ENCODE measurements around the gene INSM1.

The INSM1 gene

DNA sequence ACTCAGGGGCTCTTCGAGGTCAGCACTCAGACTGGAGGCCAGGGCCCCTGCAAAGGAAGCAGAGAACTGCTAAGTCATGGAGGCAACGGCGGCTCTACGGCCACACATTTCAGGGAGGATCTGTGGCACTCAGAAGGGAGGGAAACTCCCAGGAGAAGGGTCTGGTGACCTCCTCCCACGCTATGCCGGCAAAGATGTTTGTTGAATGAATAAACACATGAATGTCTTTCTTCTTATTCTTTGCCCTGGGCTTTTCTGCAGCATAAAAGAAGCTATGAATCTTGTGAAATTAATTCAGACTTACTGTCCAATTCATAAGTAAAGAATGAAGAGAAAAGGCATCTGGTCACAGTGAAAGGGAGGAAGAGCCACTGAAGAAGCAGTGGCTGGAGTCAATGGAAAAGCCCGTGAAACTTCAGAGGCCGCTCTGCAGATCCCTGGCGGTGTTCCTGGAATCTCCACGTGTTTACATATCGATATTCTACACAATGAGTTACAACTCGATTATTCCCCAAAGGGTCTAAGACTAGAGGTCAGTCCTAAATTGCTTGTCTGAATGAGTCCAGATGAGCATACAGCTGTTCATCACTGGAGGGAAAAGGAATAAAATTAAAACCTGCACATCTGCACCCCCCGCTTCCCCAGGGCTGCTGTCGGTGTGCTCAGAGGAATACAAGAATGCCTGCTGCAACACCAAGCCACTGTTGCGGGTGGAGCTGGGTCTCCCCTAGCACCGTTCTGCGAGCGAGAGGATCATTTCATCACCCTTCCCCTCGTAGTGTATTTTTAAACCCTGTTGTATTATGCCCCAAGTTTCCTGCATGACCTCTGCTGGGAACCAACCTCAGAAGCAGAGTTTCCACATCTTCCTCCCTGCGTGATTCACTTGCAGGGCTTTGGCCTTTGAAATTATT lies 25.6 kb downstream of the INSM1 start:
- no peak for DNase-seq (ENCODE audit: low read depth in 3 of 3)

DNA sequence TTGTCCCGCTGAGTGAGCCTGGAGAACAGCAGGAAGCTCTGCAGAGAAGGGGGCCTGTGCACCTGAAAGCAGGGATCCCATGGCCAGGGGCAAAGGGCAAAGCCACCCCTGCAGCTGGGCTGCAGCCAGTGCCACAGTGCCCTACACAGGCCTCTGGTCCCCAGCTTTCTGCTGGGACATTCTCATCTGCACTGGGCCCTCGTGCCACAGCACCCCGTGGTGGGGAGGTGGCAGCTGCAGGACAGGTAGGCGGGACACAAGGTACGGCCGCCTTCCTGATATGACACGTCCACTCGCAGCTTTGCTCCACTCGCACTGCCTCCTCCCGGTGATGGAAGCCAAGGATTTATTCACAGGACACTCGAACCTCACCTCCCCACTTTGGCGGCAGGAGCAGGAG lies 27.2 kb downstream of the INSM1 start:
- no peak for DNase-seq (ENCODE audit: low read depth in 3 of 3)

DNA sequence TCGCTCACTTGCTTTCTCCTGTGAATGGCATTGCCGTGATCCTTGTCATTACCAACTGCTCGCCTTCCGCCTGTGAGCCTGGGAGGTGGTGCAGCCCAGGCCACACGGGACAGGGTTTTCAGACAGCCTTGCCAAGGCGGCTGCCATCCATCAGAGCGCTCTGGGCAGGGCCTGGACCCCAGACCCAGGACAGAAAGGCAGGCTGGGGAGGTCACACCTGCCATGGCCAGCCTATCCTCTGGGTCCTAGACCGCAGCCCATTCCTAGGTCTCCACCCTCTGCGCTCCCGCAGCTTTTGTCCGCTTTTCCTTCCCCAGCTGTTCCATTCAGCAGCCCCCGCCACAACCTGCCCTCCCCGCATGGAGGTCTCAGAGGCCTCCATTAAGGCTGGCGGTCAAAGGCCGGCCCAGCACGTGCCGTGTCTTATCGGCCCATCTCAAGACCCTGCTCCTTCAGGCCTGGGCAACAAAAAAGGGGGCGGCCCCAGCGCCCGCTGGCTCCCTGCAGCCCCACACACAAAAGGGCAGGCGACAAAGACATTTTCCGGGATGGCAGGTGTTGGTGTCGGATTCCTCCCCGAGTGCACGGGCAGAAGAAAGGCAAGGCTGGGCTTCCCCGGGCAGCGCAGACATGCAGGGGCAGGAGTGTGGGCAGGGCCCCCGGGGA lies 28.1 kb downstream of the INSM1 start:
- no peak for DNase-seq (ENCODE audit: low read depth in 3 of 3)

DNA sequence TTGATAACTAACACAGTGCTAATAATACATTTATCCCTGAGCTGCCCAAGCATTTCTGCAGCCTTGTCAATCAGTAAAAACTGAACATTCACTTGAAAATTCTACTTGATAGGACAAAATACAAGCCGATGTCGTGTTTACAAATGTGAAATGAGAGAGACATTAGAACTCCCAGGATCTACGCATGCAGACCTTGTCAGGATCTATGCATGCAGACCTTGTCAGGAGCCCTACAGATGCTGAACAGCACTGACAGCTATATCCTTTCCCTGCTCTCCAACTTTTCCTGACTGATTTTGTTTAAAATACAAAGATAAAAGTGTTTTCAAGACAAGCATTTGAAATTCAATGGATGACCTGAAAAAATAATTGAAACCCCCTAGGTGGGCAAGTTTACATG lies 28.9 kb downstream of the INSM1 start:
- DNase-seq (ENCODE audit: low read depth in 3 of 3): no peak

DNA sequence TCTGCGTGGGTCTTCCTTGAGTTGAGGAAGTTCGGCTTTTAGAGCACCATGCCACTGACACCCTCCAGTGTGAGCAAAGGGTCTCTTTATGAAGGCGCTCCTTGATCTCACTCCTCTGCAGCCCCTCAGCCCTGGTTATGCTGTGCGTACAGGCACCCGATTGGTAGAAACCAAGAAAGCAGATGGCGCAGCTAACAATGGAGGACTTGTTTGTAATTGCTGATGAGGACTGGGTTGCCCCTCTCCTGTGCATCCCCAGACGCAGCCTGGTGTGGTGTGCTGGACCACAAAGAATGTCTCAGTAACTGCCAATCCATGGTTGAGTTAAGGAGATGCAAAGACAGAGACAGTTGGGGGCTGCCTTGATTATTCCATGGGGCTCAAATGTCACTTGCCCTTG lies 30.2 kb downstream of the INSM1 start:
- no peak for DNase-seq (ENCODE audit: low read depth in 3 of 3)

DNA sequence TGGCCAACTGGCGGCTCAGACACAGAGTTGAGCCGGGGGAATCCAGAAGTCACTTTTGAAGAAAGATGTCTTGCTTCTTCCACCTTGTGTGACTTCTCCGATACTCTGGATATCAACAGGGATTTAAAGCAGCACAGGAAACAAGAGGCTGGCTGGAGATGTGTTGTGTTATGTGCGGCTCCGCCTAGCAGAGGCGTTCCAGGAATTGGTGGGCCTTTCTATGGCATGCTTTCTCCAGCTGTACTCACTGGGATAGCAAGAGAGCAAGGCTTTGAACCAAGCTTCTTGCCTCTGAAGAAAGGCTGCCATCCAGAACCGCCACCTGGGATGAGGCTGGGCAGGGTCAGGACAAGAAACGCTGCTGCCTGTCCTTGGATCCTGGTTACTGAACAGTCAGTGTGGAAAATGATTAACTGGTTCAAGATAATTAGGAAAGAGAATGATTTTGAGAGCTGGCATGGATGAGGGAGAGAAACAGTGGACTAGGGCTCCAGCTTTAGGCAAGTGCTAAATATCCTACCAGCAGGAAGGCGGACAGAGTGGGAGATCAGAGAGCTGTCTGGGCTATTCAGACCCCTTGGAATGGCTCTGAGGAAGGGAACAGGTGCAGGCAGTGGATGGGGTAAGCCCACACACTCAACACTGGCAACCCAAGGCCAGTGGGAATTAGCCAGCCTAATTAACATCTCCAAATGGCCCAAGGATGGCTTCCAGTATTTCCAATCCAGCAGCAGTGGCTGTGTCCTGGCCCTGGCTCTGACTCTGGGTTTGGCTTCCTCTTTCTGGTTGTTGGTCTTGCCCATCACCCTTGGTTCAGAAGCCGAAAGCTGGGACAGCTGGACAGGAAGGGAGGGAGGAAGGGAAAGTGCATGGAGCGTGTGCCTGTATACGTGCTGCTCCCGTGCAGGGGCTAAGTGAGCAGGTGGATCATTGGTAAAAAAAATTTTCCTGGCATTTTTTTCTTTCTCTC lies 31.9 kb downstream of the INSM1 start:
- DNase-seq (ENCODE audit: low read depth in 3 of 3): no peak

DNA sequence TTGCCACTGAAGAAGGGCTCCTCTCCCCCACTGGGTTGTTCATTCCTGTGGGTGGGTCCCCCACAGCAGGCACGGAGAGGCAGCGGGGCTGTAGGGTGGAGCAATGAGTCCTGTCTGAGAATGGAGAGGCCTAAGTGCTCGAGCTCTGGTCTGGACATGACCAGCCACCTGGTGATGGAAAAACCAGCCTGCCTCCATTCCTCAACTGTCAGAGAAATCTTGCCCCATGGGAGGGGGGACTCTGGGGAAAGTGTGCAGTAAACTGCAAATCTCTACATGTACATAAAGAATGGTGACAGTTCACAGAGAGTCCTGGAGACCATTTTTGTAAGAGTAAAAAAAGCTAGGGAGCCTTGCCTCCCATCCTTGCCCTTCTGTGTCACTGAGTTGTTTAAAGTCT lies 34.1 kb downstream of the INSM1 start:
- no peak for DNase-seq (ENCODE audit: low read depth in 3 of 3)

DNA sequence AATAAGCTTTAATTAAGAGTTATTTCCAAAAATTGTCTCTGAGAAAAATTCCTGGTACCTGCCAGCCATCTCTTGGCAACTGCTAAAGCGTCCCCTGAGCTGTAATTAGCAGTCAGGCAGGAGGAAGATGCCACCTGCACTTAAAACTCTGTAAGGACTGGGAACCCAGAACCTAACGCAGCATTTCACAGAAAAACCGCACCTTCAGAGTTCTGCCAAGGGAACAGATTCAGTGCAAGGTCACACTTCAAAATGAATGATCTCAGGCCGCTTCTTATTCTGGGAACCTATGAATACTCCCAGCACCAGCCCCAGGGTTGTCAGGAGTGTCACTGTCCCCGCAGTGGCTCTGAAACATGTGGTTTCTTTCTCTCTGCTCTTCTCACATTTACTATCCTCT lies 36.7 kb downstream of the INSM1 start:
- no peak for DNase-seq (ENCODE audit: low read depth in 3 of 3)

DNA sequence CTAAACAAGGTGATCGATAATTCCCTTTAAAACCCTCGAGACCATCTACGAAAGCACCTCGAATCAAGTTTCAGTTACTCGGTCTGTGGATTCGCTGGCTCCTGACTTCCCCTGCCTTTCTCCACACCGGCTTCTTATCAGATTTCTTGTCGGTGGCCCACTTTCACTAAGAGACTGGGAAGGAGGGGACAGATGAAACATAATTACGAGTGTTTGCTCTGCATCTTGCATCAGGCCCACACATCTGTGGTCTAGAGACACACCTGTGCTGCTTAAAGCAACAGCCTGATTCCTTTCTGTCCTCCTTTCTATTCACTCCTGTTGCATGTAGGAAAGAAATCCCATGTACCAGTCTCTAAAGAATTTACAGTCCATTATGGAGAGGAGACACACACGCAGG lies 37.7 kb downstream of the INSM1 start:
- no peak for DNase-seq (ENCODE audit: low read depth in 3 of 3)

DNA sequence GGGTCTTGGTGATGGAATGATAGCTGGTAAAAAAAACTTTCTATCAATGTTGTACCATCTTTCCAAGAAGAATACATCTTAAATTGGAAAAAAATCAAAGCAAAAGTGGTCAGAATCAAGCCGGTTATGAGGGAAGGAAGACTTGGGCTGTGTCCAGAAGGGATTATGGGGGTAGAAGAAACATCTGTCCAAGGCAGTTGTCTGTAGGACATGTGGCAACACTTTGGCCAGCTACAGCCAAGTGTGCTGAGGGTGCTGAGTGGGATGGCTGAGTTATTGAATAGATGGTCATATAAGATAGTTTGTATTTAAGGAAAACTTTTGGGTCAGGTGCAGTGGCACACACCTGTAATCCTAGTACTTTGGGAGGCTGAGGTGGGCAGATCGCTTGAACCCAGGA lies 38.4 kb downstream of the INSM1 start:
- DNase-seq (ENCODE audit: low read depth in 3 of 3): no peak

DNA sequence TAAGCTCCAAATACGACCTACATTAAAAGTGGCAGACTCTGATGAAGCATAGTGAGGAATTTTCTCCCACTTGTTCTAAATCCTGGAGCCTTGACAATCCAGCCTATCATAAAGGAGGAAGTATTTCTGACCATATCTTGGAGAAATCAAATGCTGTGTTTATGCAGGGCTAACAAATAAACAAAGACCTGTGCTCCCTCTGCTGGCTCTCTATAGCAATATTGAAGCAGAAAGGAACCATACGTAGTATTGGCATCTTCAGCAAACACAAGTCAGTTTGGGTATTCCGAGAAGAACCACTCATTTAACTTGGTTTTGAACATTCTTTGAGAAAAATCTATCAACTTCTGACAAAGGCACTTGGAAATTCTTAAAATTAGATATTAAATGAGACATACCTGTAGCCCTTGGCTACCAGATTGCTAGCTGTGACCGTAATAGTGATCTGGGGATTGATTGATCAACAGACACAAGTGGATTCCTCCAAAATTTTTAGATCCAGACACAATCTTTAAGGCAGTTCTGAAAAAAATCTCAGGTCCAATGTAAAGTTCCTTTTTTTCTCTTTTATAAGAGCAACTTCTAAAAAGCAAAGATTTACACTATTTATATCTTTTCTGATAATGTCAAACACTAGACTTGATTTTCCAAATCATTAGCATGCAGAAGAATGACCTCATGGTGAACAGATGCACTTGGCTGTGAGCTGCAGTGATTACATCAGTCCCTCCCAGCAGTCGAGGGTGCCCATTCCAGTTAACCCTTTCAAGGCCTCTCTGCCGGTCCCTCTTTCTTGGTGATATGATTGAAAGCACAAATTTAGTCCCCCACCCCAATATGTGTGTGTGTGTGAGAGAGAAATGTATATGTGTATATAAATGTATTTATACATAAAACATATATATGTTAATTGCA lies 40.2 kb downstream of the INSM1 start:
- DNase-seq (ENCODE audit: low read depth in 3 of 3): no peak

DNA sequence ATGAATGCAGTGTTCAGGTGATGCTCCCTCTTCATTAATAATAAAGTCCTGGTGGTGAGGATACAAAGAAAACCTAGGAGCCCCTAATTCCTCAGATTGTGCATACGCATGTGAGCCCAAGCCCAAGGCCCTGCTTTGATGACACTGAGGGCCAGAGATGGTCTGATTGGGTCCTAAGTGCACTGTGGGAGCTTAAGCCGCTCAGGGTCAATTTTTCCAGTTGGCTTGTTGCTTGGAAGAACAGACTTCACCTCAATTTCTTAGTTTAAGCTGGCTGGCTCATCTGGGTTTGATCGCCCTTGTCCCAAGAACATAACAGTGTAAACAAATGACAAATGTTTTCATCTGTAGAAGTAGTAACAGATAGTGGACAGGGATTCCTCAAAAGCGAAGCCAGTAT lies 41.4 kb downstream of the INSM1 start:
- no peak for DNase-seq (ENCODE audit: low read depth in 3 of 3)

DNA sequence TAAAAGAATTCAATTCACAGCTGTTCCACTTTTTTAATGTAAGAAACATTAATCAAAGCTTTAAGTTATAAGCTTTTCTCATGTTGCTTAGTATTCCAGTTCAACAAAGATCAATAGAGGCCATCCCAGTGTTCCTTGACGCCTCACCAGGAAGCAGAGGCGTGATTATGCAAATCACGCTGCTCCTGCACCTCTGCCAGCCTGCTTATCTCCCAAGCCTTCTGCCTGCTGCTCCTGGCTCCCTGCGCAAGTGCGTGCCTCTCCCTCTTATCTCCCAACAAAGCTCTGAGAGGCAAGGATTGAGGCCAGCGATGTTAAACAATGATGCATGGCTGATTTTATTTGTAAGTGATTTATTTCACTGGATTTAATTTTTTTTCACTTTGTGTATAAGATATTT lies 42.8 kb downstream of the INSM1 start:
- no peak for DNase-seq (ENCODE audit: low read depth in 3 of 3)

DNA sequence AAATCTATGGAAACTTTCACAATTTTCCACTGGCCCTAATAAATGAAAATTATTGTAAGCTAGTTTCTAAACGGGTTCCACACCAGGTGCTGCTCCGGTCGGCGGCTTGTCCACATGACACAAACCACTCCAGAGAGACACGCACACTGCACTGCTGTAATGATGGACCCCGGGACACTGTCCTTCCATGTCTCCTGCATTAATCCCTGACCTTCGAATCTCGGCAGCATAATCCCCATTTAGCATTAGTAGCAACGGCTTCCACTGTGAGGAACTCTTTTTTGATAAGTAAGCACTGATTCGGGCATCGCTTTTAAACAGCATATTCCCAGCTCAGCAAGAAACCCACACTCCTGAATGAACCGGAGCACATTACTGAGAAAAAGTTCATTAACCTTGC lies 43.5 kb downstream of the INSM1 start:
- no peak for DNase-seq (ENCODE audit: low read depth in 3 of 3)

DNA sequence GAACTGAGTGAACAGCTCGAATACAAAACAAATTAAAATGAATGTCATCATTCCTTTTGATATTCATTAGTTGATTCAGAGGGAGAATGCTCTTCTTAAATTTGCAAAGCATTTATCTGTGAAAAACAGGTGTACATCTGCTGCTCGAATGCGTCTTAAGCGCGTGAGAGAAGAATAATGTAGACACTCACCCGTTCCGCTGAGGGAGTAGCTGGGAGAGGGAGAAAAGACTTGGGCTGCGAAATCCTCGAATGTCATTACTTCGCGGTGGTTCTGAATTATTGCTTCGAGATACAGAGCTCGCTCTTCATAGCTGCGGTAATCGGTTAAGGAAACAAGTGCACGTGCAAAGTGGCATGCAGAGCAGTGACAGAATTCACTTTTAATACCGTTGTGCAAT lies 43.9 kb downstream of the INSM1 start:
- no peak for DNase-seq (ENCODE audit: low read depth in 3 of 3)

DNA sequence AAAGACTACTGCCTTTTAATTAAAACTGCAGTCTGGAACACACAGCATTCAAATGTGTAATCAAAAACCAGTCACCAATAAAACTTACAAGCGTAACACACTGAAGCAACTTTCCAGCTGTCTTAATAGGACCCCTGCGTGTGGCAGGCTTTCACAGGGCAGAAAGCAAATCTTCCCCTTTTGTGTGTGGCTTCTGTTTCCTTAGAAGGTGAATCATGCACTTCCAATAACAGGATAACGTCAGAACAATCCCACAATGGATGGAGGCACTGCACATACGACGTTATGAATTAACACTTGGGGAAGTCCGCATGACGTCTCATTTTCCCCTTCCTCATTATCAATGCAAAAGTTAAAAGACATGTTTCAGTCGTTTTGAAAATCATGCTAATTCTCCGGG lies 44.8 kb downstream of the INSM1 start:
- peak in 1 of 3 donors; percentile 32 for DNase-seq (ENCODE audit: low read depth in 3 of 3)

DNA sequence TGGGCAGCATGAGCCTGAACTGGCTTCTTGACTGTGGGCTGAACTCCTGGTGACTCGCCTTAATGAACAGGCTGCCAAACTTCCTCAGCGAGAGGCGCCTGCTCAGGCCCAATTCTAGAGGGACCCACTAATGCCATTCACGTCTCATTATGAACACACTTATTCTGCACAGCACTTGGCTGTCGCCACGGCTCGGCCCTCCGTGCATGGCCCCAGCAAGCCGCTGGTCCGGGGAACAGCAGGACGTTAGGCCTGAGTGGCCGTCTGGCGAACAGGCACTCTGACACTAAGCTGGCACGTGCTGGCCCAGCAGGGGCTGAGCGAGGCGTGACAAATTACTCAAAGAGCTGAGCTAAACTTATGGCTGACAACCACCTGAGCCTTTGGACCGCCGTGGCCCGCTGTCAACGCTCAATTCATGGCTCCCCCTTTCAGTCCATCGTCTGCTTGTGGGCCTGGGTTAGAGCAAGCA lies 45.9 kb downstream of the INSM1 start:
- no peak for DNase-seq (ENCODE audit: low read depth in 3 of 3)

DNA sequence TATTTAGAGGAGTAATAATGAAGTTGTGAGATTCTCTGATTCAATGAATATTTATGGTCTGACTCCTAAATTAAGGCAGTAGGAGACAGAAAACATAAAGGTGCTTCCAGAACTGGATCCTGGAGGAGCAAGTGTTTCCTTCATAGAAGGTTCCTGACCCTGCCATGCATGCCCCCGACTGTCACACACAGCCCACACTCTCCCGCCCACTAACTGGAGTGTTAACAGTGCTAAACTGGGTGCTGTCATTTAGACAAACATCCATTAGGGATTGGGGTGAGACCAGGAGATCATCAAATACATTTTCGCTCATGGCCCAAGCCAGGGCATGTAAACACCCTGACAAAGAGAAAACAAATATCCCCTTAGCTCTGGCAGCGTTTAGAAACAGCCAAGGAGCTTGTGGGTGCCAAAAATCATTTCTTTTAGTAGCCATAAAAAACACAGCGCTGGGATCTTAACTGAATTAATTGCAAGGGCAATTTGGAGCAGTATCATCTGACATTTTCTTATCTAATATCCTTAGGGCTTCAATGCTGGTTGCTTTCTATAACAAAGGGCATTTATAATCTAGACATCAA lies 46.8 kb downstream of the INSM1 start:
- no peak for DNase-seq (ENCODE audit: low read depth in 3 of 3)

DNA sequence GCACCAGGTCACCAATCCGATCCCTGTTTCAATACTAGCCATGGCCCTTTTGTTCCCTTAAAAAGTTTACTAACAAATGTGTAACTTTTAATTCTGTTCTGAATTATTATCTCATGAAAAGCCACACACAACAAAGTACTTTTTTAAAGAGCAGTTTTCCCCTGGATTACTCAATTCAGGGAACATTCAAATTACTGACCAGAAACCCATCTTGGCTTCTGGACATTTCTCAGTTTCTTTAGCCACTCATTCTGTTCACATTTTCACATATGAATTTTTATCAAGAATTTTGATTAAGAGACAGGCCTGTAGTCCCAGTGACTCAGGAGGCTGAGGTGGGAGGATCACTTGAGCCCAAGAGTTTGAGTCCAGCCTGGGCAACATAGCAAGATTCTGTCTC lies 47.4 kb downstream of the INSM1 start:
- DNase-seq (ENCODE audit: low read depth in 3 of 3): no peak

DNA sequence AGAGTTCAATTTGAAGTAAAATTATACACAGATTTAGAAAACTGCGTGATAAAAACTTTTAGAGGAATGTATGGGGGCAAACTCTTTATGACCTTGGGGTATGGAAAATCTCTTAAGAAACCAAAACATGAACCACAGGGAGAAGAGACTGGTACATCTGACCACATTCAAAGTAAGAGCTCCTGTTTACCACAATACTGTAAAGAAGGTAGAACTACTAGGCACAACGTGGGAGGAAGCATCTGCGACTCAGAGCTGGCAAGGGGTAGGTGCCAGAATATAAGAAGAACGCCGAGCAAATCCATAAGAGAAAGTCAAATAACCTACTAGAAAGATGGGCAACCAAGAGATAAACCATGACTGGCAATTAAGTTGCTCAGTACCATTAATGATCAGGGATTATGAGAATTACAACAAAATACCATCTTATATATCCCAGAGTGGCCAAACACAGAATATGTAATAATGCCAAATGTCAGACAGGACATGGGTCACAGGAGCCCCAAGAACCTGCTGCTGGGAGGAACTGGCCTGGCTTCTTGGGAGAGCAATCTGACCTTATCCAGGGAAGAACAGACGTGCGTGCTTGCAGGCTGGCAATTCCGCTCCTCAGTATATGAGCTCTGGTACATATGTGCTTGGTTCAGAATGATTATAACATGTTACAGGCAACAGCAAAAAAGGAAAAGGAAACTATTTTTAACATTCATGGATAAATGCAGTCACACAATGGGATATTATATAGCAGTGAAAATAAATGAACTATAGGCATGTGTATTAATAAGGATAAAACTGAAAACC lies 50.2 kb downstream of the INSM1 start:
- DNase-seq (ENCODE audit: low read depth in 3 of 3): no peak

Data from stimulated activated CD4-positive, alpha-beta T cell treated with anti-CD3 and anti-CD28 coated beads, TNF-alpha, amount 100 ng/mL, for 48 hours (primary cell).